Smooth muscle cell (in vitro differentiated cells): ENCODE results near the gene IZUMO4. TPM values are rescaled to one million over a fixed set of nuclear protein-coding genes. Genes with fewer than 3 reads are reported as not detected.

Source experiments
- DNase-seq: peaks from one replicate; lab custom pipeline; 2025; ENCODE audit not compliant: unreplicated experiment; lab: John Stamatoyannopoulos, UW
- H2AFZ ChIP-seq: fragments of 200-600 bp; sonication (generic); 2 replicates; pipeline ENCODE4 v1.6.0; 2016; ENCODE audit warnings: antibody characterized with exemption, low read depth, mild to moderate bottlenecking
- H3F3A ChIP-seq: fragments of 200-600 bp; sonication (generic); 2 replicates; pipeline ENCODE4 v1.6.0; 2017; ENCODE audit warnings: antibody characterized with exemption, low read depth
- H3K27ac ChIP-seq: fragments of 200-600 bp; sonication (generic); 2 replicates; pipeline ENCODE4 v1.5.1; 2016; ENCODE audit warnings: low read depth, mild to moderate bottlenecking
- H3K27me3 ChIP-seq: fragments of 200-600 bp; sonication (generic); 2 replicates; pipeline ENCODE4 v1.6.1; 2016; ENCODE audit warnings: low read depth, mild to moderate bottlenecking
- H3K36me3 ChIP-seq: fragments of 200-600 bp; sonication (generic); 2 replicates; pipeline ENCODE4 v1.5.1; 2016; ENCODE audit warnings: low read depth
- H3K4me1 ChIP-seq: fragments of 200-600 bp; sonication (generic); 2 replicates; pipeline ENCODE4 v1.5.1; 2016; ENCODE audit warnings: low read depth
- H3K4me2 ChIP-seq: fragments of 200-600 bp; sonication (generic); 2 replicates; pipeline ENCODE4 v1.6.0; 2016; ENCODE audit warnings: mild to moderate bottlenecking
- H3K4me3 ChIP-seq: fragments of 200-600 bp; sonication (generic); 2 replicates; pipeline ENCODE4 v1.5.1; 2016; ENCODE audit warnings: mild to moderate bottlenecking
- H3K79me2 ChIP-seq: fragments of 200-600 bp; sonication (generic); 2 replicates; pipeline ENCODE4 v1.6.0; 2016; ENCODE audit warnings: low read depth, mild to moderate bottlenecking
- H3K9ac ChIP-seq: fragments of 200-600 bp; sonication (generic); 2 replicates; pipeline ENCODE4 v1.6.0; 2016; ENCODE audit warnings: low read depth
- H3K9me3 ChIP-seq: fragments of 200-600 bp; sonication (generic); replicated peaks from 2 replicates; pipeline ENCODE4 v1.5.1; 2016; ENCODE audit warnings: low read depth
- H4K20me1 ChIP-seq: fragments of 200-600 bp; sonication (generic); 2 replicates; pipeline ENCODE4 v1.6.0; 2016; ENCODE audit warnings: low read depth
- WGBS: methylation state at CpG from one replicate; pipeline ENCODE4 v1.1.7; 2016; ENCODE audit warnings: low lambda C conversion rate; 5-methylcytosine and 5-hydroxymethylcytosine counted together
- polyA plus RNA-seq: library from polyadenylated mRNA; unstranded; fragments of >200 nt; fragmentation: Nextera tagmentation; extraction: Ambion mirVana; gene quantifications from 2 replicates; pipeline ENCODE4 v1.2.1, GENCODE V29; 2016
- total RNA-seq: library from RNA; depleted of rRNA; stranded (reverse); fragments of >200 nt; gene quantifications from 2 replicates; pipeline ENCODE4 v1.2.3, GENCODE V29; 2014
- TF ChIP-seq, protein P1 (sequence below): fragments of 200-600 bp; sonication (generic); IDR thresholded peaks from 2 replicates; pipeline ENCODE4 v1.5.1; 2017; ENCODE audit warnings: borderline replicate concordance, mild to moderate bottlenecking, antibody characterized with exemption; ENCODE audit not compliant: insufficient read depth, poor library complexity, severe bottlenecking

The IZUMO4 gene
- total and polyA plus RNA-seq, 2 experiments from 2014 or later, result 0.48 to 1.6 TPM

GRCh38 chr19:2053601-2054389, 42.9 kb upstream of the IZUMO4 start:
- TF ChIP-seq, protein P1, sequence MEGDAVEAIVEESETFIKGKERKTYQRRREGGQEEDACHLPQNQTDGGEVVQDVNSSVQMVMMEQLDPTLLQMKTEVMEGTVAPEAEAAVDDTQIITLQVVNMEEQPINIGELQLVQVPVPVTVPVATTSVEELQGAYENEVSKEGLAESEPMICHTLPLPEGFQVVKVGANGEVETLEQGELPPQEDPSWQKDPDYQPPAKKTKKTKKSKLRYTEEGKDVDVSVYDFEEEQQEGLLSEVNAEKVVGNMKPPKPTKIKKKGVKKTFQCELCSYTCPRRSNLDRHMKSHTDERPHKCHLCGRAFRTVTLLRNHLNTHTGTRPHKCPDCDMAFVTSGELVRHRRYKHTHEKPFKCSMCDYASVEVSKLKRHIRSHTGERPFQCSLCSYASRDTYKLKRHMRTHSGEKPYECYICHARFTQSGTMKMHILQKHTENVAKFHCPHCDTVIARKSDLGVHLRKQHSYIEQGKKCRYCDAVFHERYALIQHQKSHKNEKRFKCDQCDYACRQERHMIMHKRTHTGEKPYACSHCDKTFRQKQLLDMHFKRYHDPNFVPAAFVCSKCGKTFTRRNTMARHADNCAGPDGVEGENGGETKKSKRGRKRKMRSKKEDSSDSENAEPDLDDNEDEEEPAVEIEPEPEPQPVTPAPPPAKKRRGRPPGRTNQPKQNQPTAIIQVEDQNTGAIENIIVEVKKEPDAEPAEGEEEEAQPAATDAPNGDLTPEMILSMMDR, result no peak
- Histone ChIP-seq H3K9ac (no peak overlapping the region), H3K9me3 (no peaks in the 10 kb centered on the region), H3K4me3 (no peak overlapping the region), H3K4me2 (no peak overlapping the region), H3K36me3 (no peaks in the 10 kb centered on the region), H2AFZ (no peak overlapping the region), H3K27ac (no peak overlapping the region), H3K79me2 (peaks cover 21% of the 10 kb centered on the region), H3K4me1 (peaks cover 14% of the 10 kb centered on the region), H3F3A (no peaks in the 10 kb centered on the region), H4K20me1 (peaks cover 20% of the 10 kb centered on the region), H3K27me3 (no peaks in the 10 kb centered on the region)
- DNase-seq, result no peak
- 93% methylated on average over 24 of the region's 24 CpGs for WGBS

DNA sequence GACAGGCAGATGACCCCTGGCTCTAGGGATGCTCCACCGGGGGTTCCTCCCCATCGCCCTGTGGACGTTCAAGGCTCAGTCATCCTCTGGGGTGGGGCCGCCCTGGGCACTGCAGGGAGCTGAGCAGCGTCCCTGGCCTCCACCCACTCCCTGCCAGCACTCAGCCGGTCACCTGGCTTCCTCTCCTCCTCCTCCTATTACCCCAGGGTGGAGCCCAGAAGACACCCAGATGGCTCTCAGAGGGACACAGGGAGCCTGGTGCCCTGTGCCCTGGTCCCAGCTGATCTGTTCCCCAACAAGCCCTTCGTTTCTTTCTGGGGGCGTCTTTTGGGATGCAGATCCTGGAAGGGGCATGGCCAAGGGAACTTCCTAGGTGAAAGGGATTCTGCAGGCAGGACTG, 42.0 kb upstream of the IZUMO4 start:
- Histone ChIP-seq H3K79me2 (peaks cover 11% of the 10 kb centered on the region), H3K4me3 (no peak overlapping the region), H2AFZ (no peak overlapping the region), H3K9me3 (no peaks in the 10 kb centered on the region), H3K27me3 (no peaks in the 10 kb centered on the region), H3F3A (peaks cover under 1% of the 10 kb centered on the region), H4K20me1 (peaks cover 10% of the 10 kb centered on the region), H3K9ac (no peak overlapping the region), H3K36me3 (no peaks in the 10 kb centered on the region), H3K4me1 (peaks cover 11% of the 10 kb centered on the region), H3K27ac (no peak overlapping the region), H3K4me2 (no peak overlapping the region)
- 94% methylated on average over 8 of the region's 8 CpGs for WGBS
- no peak for DNase-seq
- TF ChIP-seq, protein P1, result no peak

- Histone ChIP-seq H3K27ac (no peak overlapping the region), H4K20me1 (no peaks in the 10 kb centered on the region), H3K4me1 (peaks cover 23% of the 10 kb centered on the region), H3K79me2 (no peaks in the 10 kb centered on the region), H3K27me3 (no peaks in the 10 kb centered on the region), H3K4me3 (no peak overlapping the region), H2AFZ (no peak overlapping the region), H3K4me2 (peak overlapping the region; percentile 33), H3K36me3 (no peaks in the 10 kb centered on the region), H3F3A (peaks cover 8% of the 10 kb centered on the region), H3K9ac (no peak overlapping the region), H3K9me3 (no peaks in the 10 kb centered on the region)
- TF ChIP-seq, protein P1, result no peak
- no peak for DNase-seq
- 34% methylated on average over 8 of the region's 22 CpGs for WGBS
These were observed 40.5 kb upstream of the IZUMO4 start for GRCh38 chr19:2055931-2056836.
